Gastrocnemius medialis (tissue), 4 donors: ENCODE data around the gene HSPG2. TPM values are rescaled to one million over a fixed set of nuclear protein-coding genes. Genes with fewer than 3 reads are reported as not detected.

ENCODE experiments used
- ATAC-seq, 2 donors: fragments of 150-250 bp; one replicate each; pipeline ENCODE4 v1.9.1; 2016
- DNase-seq, 2 donors: peaks; one replicate each; pipeline ENCODE4 v3.0.0-alpha.2; 2019
- H3K27ac ChIP-seq, 4 donors: fragments of 200-600 bp; sonication (generic); 1 replicate in 1 of 4; 2 replicates in 3 of 4; pipeline ENCODE4 v1.5.1; 2016 to 2018; ENCODE audit warnings: mild to moderate bottlenecking in 2 of 4, moderate library complexity in 1 of 4
- H3K27me3 ChIP-seq, 3 donors: fragments of 200-600 bp; sonication (generic) in 2 of 3; 1 replicate in 1 of 3; 2 replicates in 2 of 3; pipeline versions ENCODE4 v1.5.1 to v1.6.0; 2016 to 2019; ENCODE audit warnings: mild to moderate bottlenecking in 1 of 3, moderate library complexity in 1 of 3
- H3K36me3 ChIP-seq, 2 donors: fragments of 200-600 bp; sonication (generic) in 1 of 2; one replicate each; pipeline ENCODE4 v1.5.1; 2017 to 2018
- H3K4me1 ChIP-seq, 2 donors: fragments of 200-600 bp; sonication (generic) in 1 of 2; one replicate each; pipeline ENCODE4 v1.5.1; 2016 to 2017; ENCODE audit warnings: mild to moderate bottlenecking in 2 of 2
- H3K4me3 ChIP-seq, 4 donors: fragments of 200-600 bp; sonication (generic) in 3 of 4; 1 replicate in 1 of 4; 2 replicates in 3 of 4; pipeline ENCODE4 v1.5.1; 2016 to 2019; ENCODE audit warnings: mild to moderate bottlenecking in 2 of 4
- H3K9me3 ChIP-seq, 3 donors: fragments of 200-600 bp; sonication (generic) in 2 of 3; 1 replicate in 1 of 3; 2 replicates in 2 of 3; pipeline ENCODE4 v1.5.1; 2016 to 2019
- POLR2A ChIP-seq, 2 donors: fragments of 450-650 bp; IDR thresholded peaks; one replicate each; pipeline ENCODE4 v1.6.1; 2017; ENCODE audit warnings: antibody characterized with exemption in 2 of 2, mild to moderate bottlenecking in 2 of 2, moderate library complexity in 2 of 2
- in situ Hi-C, 4 donors: fragments of 200-750 bp; cut with MboI; loops; one replicate each; pipeline versions ENCODE4 v1.15.0 to v1.8.0; 2017; ENCODE audit warnings: low sequenced_read_pairs in 4 of 4
- intact Hi-C: fragments of 100-400 bp; cut with DNase I; formaldehyde crosslinking; loops from one replicate; pipeline ENCODE4 v1.15.1; 2023; ENCODE audit warnings: low total_unique reads
- total RNA-seq, 4 donors: library from RNA; depleted of rRNA; stranded (reverse); fragments of >200 nt; gene quantifications; one replicate each; pipeline versions ENCODE4 v1.1.0 to v1.2.3, GENCODE V29; 2016
- TF ChIP-seq, protein P1 (sequence below), 5 experiments: fragments of 450-650 bp in 3 of 5; fragments of 200-600 bp in 2 of 5; sonication (generic) in 2 of 5; IDR thresholded peaks in 4 of 5; conservative IDR thresholded peaks in 1 of 5; 1 replicate in 4 of 5; 2 replicates in 1 of 5; pipeline ENCODE4 v1.5.1; 2016 to 2019; ENCODE audit warnings: antibody characterized with exemption in 5 of 5, mild to moderate bottlenecking in 3 of 5, moderate library complexity in 3 of 5

Gene HSPG2
- total RNA-seq, 4 donors from 2014 or later = 68.9 to 108 (median 83.5) TPM

- no peak overlapping the region for H3K4me3 ChIP-seq
- H3K9me3 ChIP-seq = no peaks in the 10 kb centered on the region
- in situ Hi-C loops = loop anchor here in 1 of 4 donors (10.0 kb wide), 1 partner anchor 71 kb away; no protein-coding TSS in a partner anchor
- peak overlapping the region; percentile 27 to 91 (median 73) for H3K27ac ChIP-seq
- peaks cover 44 to 56% of the 10 kb centered on the region in 2 donors for H3K4me1 ChIP-seq
- intact Hi-C loops = no loop called here
- DNase-seq = peak; percentile 45 to 59
- ATAC-seq = peak in 1 of 2 donors; percentile 11
- peaks cover 0 to 21% of the 10 kb centered on the region in 2 donors for H3K36me3 ChIP-seq
- no peaks in the 10 kb centered on the region for H3K27me3 ChIP-seq
- TF ChIP-seq, protein P1, sequence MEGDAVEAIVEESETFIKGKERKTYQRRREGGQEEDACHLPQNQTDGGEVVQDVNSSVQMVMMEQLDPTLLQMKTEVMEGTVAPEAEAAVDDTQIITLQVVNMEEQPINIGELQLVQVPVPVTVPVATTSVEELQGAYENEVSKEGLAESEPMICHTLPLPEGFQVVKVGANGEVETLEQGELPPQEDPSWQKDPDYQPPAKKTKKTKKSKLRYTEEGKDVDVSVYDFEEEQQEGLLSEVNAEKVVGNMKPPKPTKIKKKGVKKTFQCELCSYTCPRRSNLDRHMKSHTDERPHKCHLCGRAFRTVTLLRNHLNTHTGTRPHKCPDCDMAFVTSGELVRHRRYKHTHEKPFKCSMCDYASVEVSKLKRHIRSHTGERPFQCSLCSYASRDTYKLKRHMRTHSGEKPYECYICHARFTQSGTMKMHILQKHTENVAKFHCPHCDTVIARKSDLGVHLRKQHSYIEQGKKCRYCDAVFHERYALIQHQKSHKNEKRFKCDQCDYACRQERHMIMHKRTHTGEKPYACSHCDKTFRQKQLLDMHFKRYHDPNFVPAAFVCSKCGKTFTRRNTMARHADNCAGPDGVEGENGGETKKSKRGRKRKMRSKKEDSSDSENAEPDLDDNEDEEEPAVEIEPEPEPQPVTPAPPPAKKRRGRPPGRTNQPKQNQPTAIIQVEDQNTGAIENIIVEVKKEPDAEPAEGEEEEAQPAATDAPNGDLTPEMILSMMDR (IDR thresholded peaks at IDR 0.05 in 4 of 5, conservative IDR thresholded peaks at IDR 0.05 in 1 of 5) = no peak
- TF ChIP-seq POLR2A (IDR thresholded peaks at IDR 0.05) = no peak
Measured at GRCh38 chr1:21894034-21894881, 42.9 kb downstream of the HSPG2 start.

DNA sequence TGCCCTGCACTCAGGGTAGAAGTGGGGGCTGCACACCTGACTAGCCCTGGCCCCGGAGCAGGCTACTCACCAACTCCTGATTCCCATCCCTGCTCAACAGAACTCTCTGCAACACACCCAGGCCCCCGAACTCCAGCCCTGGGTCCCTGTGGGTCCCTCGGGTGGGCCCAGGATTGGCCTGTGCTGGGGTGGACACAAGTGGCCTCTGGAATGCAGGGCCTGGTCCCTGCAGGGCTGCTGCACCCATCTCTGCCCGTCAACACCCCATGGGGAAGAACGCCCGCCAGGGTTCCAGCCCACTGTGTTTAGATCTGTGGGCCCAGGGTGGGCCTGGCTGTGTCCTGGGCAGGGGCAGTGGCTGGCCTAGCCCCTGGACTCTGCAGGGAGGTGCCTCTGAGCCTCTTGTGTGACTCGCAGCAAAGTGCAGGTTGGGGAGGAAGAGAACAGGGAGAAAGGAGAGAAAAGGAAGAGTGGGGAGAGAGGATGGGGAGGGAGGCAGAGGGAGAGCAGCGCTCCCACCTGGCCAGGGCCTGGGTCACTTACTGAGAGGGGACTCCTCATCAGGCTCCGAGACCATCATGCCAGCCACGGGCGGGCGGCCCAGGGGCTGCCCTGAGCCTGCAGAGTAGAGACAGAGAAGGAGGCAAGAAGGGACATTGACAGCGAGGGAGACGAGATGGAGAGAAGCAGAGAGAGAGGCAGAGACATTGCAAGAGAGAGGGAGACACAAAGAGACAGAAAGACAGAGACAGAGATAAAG is 43.9 kb downstream of the HSPG2 start:
- Histone ChIP-seq H3K4me3 (no peak overlapping the region), H3K27me3 (no peaks in the 10 kb centered on the region), H3K27ac (peak overlapping the region in 2 of 4 donors; percentile 58 to 91), H3K4me1 (peaks cover 40 to 47% of the 10 kb centered on the region in 2 donors), H3K36me3 (peaks cover 0 to 31% of the 10 kb centered on the region in 2 donors), H3K9me3 (no peaks in the 10 kb centered on the region)
- DNase-seq (no peak), ATAC-seq (no peak)
- TF ChIP-seq POLR2A (IDR thresholded peaks at IDR 0.05) = no peak
- TF ChIP-seq, protein P1 (IDR thresholded peaks at IDR 0.05 in 4 of 5, conservative IDR thresholded peaks at IDR 0.05 in 1 of 5) = no peak
- in situ Hi-C loops = loop anchor here in 1 of 4 donors (10.0 kb wide), 1 partner anchor 72 kb away; no protein-coding TSS in a partner anchor
- intact Hi-C loops = no loop called here

GRCh38 chr1:21891621-21892479 is 45.3 kb downstream of the HSPG2 start:
- no peaks in the 10 kb centered on the region for H3K27me3 ChIP-seq
- in situ Hi-C loops (loop anchor here in 1 of 4 donors (10.0 kb wide), 1 partner anchor 73 kb away; no protein-coding TSS in a partner anchor), intact Hi-C loops (no loop called here)
- no peak overlapping the region for H3K4me3 ChIP-seq
- H3K9me3 ChIP-seq = no peaks in the 10 kb centered on the region
- H3K27ac ChIP-seq = no peak overlapping the region
- H3K36me3 ChIP-seq = peaks cover 0 to 45% of the 10 kb centered on the region in 2 donors
- peaks cover 31 to 33% of the 10 kb centered on the region in 2 donors for H3K4me1 ChIP-seq
- no peak for ATAC-seq
- no peak for TF ChIP-seq POLR2A (IDR thresholded peaks at IDR 0.05)
- TF ChIP-seq, protein P1 (IDR thresholded peaks at IDR 0.05 in 4 of 5, conservative IDR thresholded peaks at IDR 0.05 in 1 of 5) = no peak
- no peak for DNase-seq

GRCh38 chr1:21891081-21891480 is 46.0 kb downstream of the HSPG2 start:
- Histone ChIP-seq H3K27me3 (no peaks in the 10 kb centered on the region), H3K27ac (peak overlapping the region in 1 of 4 donors; percentile 6), H3K4me3 (no peak overlapping the region), H3K4me1 (peaks cover 24 to 25% of the 10 kb centered on the region in 2 donors), H3K36me3 (peaks cover 0 to 52% of the 10 kb centered on the region in 2 donors), H3K9me3 (no peaks in the 10 kb centered on the region)
- intact Hi-C loops = no loop called here
- in situ Hi-C loops = loop anchor here in 1 of 4 donors (10.0 kb wide), 1 partner anchor 74 kb away; no protein-coding TSS in a partner anchor
- no peak for DNase-seq
- TF ChIP-seq, protein P1 (IDR thresholded peaks at IDR 0.05 in 4 of 5, conservative IDR thresholded peaks at IDR 0.05 in 1 of 5) = no peak
- TF ChIP-seq POLR2A (IDR thresholded peaks at IDR 0.05) = no peak
- ATAC-seq = no peak
